Tibial nerve (tissue), 4 donors: Measurements from ENCODE around the gene TENM4. TPM values are rescaled to one million over a fixed set of nuclear protein-coding genes. Genes with fewer than 3 reads are reported as not detected.

Source experiments
- DNase-seq, 2 donors: peaks; one replicate each; pipeline ENCODE4 v3.0.0-alpha.2; 2019; ENCODE audit warnings: low spot score in 2 of 2
- H3K27ac ChIP-seq, 4 donors: fragments of 200-600 bp; sonication (generic) in 3 of 4; one replicate each; pipeline ENCODE4 v1.5.1; 2017 to 2019; ENCODE audit warnings: mild to moderate bottlenecking in 1 of 4
- H3K27me3 ChIP-seq, 2 donors: fragments of 200-600 bp; sonication (generic) in 1 of 2; one replicate each; pipeline versions ENCODE4 v1.5.1 to v1.6.0; 2017 to 2019
- H3K36me3 ChIP-seq, 3 donors: fragments of 200-600 bp; sonication (generic); one replicate each; pipeline ENCODE4 v1.5.1; 2018 to 2019
- H3K4me1 ChIP-seq, 4 donors: fragments of 200-600 bp; sonication (generic) in 3 of 4; one replicate each; pipeline ENCODE4 v1.5.1; 2017 to 2019
- H3K4me3 ChIP-seq, 4 donors: fragments of 200-600 bp; sonication (generic) in 3 of 4; one replicate each; pipeline ENCODE4 v1.5.1; 2017 to 2019; ENCODE audit warnings: mild to moderate bottlenecking in 1 of 4, moderate library complexity in 1 of 4
- H3K9me3 ChIP-seq, 4 donors: fragments of 200-600 bp; sonication (generic) in 3 of 4; one replicate each; pipeline ENCODE4 v1.5.1; 2017 to 2019
- EP300 ChIP-seq, 2 donors: sonication (generic); formaldehyde crosslinking; IDR thresholded peaks; one replicate each; pipeline ENCODE4 v1.6.1; 2017; ENCODE audit warnings: antibody characterized with exemption in 2 of 2, mild to moderate bottlenecking in 1 of 2
- POLR2A ChIP-seq, 2 donors: fragments of 450-650 bp; IDR thresholded peaks; one replicate each; pipeline ENCODE4 v1.6.1; 2017; ENCODE audit warnings: antibody characterized with exemption in 2 of 2, mild to moderate bottlenecking in 2 of 2, moderate library complexity in 2 of 2
- WGBS, 2 donors: methylation state at CpG; one replicate each; pipeline ENCODE4 v1.1.5; 2018; 5-methylcytosine and 5-hydroxymethylcytosine counted together
- total RNA-seq, 4 donors: library from RNA; depleted of rRNA; stranded (reverse); fragments of >200 nt; gene quantifications; one replicate each; pipeline ENCODE4 v1.1.0, GENCODE V29; 2016
- TF ChIP-seq, protein P1 (sequence below), 5 experiments: fragments of 200-600 bp in 3 of 5; fragments of 450-650 bp in 2 of 5; sonication (generic) in 3 of 5; IDR thresholded peaks; one replicate each; pipeline ENCODE4 v1.5.1; 2016 to 2019; ENCODE audit warnings: antibody characterized with exemption in 5 of 5, mild to moderate bottlenecking in 3 of 5, moderate library complexity in 2 of 5

The TENM4 gene
- total RNA-seq, 4 donors from 2014 or later: 15.3 to 36.3 (median 19.6) TPM

DNA sequence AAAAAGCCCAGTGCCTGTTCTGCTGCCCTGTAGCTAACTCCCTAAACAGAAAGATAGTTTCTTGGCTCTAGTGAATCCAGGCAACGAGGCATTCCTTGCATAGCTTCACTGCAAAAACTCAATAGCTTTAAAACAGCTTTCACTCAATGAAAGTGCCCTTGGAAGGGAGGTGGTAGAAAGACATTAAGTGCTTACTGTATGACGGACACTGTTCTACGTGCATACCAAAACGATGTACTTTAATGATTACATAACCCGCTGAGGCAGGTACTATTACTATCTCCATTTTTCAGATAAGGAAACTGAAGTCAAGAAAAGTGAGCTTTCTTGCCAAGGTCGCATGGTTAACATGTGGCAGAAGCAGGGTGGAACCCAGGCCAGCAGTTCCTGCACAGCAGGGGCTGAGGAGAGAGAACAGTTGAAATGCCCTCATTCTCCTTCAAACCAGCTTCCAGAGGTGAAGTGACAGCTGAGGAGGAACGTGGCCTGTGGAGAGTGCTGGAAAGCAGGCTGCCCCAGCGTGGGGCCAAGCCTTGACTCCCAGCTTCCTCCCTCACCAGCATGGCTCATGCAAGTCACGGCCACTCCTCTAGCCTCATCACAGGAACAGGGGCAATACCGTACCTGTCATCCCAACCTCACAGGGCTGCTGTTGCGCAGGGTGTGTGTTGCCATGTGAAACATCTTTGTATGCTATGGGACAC lies 638.6 kb downstream of the TENM4 start:
- DNase-seq: no peak
- Histone ChIP-seq H3K4me3 (no peak overlapping the region), H3K9me3 (no peaks in the 10 kb centered on the region), H3K4me1 (peaks cover 0 to 43% (median 16%) of the 10 kb centered on the region in 4 donors), H3K27me3 (no peaks in the 10 kb centered on the region), H3K36me3 (no peaks in the 10 kb centered on the region), H3K27ac (peak overlapping the region in 3 of 4 donors; percentile 47 to 84 (median 75))
- TF ChIP-seq, protein P1, sequence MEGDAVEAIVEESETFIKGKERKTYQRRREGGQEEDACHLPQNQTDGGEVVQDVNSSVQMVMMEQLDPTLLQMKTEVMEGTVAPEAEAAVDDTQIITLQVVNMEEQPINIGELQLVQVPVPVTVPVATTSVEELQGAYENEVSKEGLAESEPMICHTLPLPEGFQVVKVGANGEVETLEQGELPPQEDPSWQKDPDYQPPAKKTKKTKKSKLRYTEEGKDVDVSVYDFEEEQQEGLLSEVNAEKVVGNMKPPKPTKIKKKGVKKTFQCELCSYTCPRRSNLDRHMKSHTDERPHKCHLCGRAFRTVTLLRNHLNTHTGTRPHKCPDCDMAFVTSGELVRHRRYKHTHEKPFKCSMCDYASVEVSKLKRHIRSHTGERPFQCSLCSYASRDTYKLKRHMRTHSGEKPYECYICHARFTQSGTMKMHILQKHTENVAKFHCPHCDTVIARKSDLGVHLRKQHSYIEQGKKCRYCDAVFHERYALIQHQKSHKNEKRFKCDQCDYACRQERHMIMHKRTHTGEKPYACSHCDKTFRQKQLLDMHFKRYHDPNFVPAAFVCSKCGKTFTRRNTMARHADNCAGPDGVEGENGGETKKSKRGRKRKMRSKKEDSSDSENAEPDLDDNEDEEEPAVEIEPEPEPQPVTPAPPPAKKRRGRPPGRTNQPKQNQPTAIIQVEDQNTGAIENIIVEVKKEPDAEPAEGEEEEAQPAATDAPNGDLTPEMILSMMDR (IDR thresholded peaks at IDR 0.05): no peak
- TF ChIP-seq POLR2A (IDR thresholded peaks at IDR 0.05) (no peak), EP300 (IDR thresholded peaks at IDR 0.05) (no peak)
- 56 to 59% methylated on average over 9 to 11 of the region's 11 CpGs for WGBS, 2 donors

DNA sequence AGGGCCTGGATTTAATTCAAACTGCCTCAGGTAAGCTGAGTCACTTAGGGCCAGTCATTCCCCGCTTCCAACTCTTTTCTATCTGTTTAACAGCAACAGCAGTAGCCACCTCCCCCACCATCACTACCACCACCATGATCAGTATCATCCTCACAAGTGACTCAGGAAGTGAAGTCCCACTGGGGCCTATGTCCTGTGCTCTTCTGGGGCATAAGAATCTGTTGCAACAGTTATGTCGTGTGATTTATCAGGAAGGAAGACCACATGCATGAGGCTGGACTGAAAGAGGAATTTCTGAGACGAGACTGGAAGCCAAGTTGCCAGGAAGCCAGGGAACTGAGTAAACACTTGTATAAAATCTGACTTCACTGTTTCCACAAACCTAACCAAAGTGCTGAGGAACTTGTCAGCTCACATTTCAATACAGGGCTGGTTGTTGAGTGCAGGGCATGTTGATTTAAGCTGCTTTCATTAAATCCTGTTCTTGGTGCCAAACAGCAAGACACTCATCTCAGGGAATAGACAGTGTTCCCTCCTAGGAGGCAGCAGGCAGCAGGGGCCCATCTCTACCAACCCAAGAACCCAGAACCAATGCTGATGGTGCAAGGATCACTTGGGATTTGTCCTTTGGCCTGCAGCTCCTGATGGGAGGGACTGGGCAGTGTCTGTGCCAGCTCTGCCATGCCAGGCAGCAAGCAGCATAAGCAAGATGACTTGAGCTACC lies 639.5 kb downstream of the TENM4 start:
- TF ChIP-seq POLR2A (IDR thresholded peaks at IDR 0.05): peak in 1 of 2 donors; percentile 6
- TF ChIP-seq EP300 (IDR thresholded peaks at IDR 0.05): peak; percentile 87 to 91
- TF ChIP-seq, protein P1 (IDR thresholded peaks at IDR 0.05): no peak
- DNase-seq: peak in 1 of 2 donors; percentile 74
- Histone ChIP-seq H3K27me3 (no peaks in the 10 kb centered on the region), H3K36me3 (no peaks in the 10 kb centered on the region), H3K27ac (peak overlapping the region in 3 of 4 donors; percentile 47 to 84 (median 75)), H3K4me1 (peaks cover 0 to 43% (median 16%) of the 10 kb centered on the region in 4 donors), H3K4me3 (no peak overlapping the region), H3K9me3 (no peaks in the 10 kb centered on the region)
- 13 to 23% methylated on average over 3 of the region's 3 CpGs for WGBS, 2 donors

GRCh38 chr11:78800756-78801155 lies 640.1 kb downstream of the TENM4 start:
- 91 to 97% methylated on average over 2 of the region's 2 CpGs for WGBS, 2 donors
- no peak for DNase-seq

DNA sequence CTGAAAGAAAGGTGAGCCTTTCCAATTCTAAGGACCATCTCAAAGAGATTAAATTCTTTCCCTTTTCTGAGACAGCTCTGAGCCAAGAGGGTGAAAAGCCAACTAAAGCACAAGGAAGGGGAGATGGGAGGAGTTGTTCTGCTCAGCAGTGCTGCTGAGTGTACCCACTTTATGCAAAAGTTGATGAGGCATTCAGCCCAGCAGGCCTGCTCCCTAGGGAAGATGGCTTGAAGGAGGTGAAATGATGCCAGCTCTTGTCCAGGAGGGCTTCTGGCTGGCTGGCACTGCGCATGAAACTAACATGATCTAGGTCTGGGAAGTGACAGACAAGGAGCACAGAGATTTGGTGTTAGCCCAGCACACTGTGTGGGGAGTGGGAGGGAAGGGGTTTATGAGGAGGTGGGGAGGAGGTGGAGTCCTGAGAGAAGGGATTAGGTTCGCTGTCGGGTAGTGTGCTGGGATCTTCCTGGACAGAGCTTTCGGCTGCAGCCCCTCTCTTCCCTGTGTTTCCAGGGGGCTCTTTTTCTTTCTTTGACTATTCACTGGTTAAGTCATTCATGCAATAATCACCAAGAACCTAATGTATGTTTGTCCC lies 640.6 kb downstream of the TENM4 start:
- Histone ChIP-seq H3K27ac (peak overlapping the region in 2 of 4 donors; percentile 75 to 78), H3K4me1 (peaks cover 0 to 43% (median 16%) of the 10 kb centered on the region in 4 donors), H3K27me3 (no peaks in the 10 kb centered on the region), H3K36me3 (no peaks in the 10 kb centered on the region), H3K4me3 (no peak overlapping the region), H3K9me3 (no peaks in the 10 kb centered on the region)
- no peak for TF ChIP-seq POLR2A (IDR thresholded peaks at IDR 0.05)
- no peak for TF ChIP-seq EP300 (IDR thresholded peaks at IDR 0.05)
- TF ChIP-seq, protein P1 (IDR thresholded peaks at IDR 0.05): no peak
- no peak for DNase-seq
- 60 to 82% methylated on average over 4 of the region's 4 CpGs for WGBS, 2 donors

More at GRCh38 chr11:78800756-78801155, 640.1 kb downstream of the TENM4 start:
- peaks cover 0 to 43% (median 16%) of the 10 kb centered on the region in 4 donors for H3K4me1 ChIP-seq
- H3K36me3 ChIP-seq: no peaks in the 10 kb centered on the region
- no peak for TF ChIP-seq POLR2A (IDR thresholded peaks at IDR 0.05)
- TF ChIP-seq EP300 (IDR thresholded peaks at IDR 0.05): no peak
- TF ChIP-seq, protein P1 (IDR thresholded peaks at IDR 0.05): no peak
- no peak overlapping the region for H3K4me3 ChIP-seq
- H3K27me3 ChIP-seq: no peaks in the 10 kb centered on the region
- no peaks in the 10 kb centered on the region for H3K9me3 ChIP-seq
- H3K27ac ChIP-seq: peak overlapping the region in 3 of 4 donors; percentile 35 to 78 (median 75)
